GM12872 (cell line): Measurements from ENCODE around the gene KDM4C.

Experiments
- TF ChIP-seq, protein P1 (sequence below): IDR thresholded peaks from 3 replicates; pipeline ENCODE4 v1.5.1; 2011; ENCODE audit warnings: low read depth, mild to moderate bottlenecking, low read length, moderate library complexity; ENCODE audit not compliant: insufficient read depth

KDM4C gene

DNA sequence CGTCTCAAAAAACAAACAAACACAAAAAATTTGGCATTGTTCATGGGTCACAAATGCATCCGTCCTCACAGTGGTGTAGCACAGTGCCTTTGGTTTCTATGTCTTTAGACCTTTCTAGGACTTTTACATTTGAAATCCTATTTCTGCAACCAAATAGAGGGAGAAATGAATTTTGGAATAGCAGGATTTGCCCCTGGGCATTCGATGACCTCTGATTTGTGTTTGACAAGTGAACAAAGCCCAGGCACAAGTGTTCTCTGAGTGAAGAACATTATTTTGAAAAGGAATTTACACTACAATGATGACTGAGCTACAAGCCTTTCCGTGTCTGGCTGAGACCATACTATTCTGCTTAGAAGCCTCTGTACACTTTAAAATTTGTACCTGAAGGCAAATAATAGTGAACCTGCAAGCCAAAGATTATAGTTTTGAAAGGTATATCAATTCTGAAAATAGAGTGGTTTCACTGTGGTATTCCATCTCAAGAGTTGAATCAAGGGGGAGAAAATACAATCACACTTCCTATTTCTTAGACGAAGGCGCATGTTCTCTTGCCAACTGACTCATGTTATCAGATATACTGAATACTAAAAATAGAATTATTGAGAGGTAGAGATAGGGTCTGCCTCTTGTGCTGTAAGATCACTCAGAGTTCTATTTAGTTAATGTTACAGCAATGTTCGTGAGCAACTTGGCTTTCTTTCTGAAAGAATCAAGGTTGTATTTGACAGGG is 297.6 kb downstream of the KDM4C start:
- TF ChIP-seq, protein P1, sequence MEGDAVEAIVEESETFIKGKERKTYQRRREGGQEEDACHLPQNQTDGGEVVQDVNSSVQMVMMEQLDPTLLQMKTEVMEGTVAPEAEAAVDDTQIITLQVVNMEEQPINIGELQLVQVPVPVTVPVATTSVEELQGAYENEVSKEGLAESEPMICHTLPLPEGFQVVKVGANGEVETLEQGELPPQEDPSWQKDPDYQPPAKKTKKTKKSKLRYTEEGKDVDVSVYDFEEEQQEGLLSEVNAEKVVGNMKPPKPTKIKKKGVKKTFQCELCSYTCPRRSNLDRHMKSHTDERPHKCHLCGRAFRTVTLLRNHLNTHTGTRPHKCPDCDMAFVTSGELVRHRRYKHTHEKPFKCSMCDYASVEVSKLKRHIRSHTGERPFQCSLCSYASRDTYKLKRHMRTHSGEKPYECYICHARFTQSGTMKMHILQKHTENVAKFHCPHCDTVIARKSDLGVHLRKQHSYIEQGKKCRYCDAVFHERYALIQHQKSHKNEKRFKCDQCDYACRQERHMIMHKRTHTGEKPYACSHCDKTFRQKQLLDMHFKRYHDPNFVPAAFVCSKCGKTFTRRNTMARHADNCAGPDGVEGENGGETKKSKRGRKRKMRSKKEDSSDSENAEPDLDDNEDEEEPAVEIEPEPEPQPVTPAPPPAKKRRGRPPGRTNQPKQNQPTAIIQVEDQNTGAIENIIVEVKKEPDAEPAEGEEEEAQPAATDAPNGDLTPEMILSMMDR, result no peak

DNA sequence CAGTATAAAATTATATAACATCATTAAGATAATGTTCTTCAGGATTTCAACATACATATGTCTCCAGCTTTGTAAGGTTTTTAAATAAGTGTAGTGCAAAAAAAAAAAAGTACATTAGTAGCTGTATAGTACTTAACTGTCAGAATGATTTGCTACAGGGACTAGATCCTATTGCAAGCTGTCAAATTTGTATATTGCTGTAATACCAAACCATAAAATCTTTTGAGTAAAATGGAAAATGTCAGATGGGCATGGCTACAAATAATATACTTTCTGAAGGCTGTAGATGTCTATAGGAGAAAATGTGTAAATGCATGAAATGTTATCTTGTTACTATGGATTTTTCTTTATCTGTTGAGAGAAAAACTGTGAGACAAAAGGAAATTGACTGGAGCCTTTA is 298.5 kb downstream of the KDM4C start:
- TF ChIP-seq, protein P1, result no peak

DNA sequence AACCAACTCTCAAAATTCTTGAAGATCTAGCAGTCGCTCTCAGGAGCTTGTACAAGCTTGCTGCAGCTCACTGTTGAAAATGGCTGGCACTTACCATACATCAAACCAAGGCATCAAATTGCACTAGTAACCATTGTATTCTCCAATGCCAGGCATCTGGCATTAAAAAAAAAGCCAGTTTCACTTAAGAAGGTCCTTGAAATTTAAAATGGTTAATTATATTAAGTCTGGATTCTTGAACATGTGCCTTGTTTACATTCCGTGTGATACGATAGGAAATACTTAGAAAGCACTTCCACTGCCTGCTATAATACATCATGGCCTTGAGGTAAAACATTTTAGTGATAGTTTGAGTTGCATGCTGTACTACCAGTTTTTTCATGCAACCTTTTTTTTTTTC is 300.7 kb downstream of the KDM4C start:
- TF ChIP-seq, protein P1, result no peak

DNA sequence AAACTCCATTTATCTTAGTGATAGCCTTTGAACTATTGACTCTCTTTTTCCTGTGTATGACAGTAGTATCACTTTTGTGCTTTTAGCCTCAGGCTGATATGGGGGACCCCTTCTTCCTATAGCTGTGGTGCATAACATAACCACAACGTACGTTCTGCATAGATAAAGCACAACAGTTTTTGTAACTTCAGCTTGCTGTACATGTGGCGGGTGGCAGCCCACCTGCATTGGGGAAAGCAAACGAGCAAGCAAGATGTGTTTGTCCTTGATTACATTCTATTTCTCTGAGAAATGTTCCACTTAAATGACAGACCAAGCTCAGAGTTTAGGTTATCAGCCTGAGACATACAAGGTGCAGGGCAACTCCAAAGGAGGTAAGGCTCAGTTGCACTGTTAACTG is 309.4 kb downstream of the KDM4C start:
- TF ChIP-seq, protein P1, result no peak

DNA sequence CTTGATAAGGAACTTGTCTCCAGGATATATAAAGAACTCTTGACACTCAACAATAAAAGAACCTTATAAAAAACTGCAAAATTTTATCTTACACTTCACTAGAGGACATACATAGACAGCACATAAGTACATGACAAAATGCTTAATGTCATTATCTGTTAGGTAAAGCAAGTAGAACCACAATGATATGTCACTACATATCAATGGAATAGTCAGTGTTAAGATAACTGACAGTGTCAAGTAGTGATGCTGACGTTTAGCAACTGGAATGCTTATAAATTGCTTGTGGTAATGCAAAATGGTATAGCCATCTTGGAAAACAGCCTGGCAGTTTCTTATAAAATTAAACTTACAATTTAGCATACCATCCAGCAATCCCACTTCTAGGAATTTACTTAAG is 314.1 kb downstream of the KDM4C start:
- TF ChIP-seq, protein P1, result no peak

DNA sequence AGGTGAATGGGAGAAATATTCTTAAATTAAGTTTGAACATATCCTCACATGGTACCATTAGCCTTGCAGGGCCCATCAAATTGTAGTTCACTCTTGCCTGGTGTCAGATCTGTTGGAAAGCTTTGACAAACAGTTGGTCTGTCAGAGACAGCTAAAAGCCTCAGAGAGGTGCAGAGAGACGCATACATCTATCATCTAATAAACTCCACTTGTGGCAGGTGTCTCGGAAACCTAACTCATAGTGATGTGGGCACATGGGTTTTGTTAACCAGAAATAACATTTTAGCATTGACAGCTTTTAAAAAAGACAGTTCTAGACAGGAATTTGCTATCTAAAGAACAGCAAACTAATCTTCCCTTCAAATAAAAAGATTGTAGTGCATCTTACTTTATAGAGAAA is 315.9 kb downstream of the KDM4C start:
- TF ChIP-seq, protein P1, result no peak

DNA sequence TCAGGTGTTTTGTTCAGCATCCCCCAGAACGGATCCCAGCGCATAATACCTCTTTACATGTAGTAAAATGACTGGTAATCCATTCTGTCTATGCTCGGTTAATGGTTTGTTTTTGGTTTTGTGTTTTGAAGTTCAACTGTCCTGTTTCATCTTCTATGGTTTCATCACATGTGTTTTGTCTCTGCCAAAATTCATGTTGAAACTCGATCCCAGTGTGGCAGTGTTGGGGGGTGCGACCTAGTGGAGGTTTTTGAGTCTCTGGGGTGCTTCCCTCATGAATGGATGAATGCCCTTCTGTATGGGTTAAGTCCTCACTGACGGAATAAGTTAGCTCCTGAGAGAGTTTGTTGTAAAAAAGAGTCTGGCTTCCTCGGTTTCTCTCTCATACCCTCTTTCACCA is 317.4 kb downstream of the KDM4C start:
- TF ChIP-seq, protein P1, result no peak
